Caco-2 (cell line): ENCODE results near the gene TRAPPC5. TPM values are rescaled to one million over a fixed set of nuclear protein-coding genes. Genes with fewer than 3 reads are reported as not detected.

Experiments
- BruUV-seq: library from RNA; stranded (reverse); fragments of 400-500 nt; replicated peaks from 2 replicates; lab custom pipeline; 2021; lab: Mats Ljungman, UMichigan
- CTCF ChIA-PET: fragments of 300-600 bp; sonication (Branson Sonifier 250); formaldehyde crosslinking; loops from one replicate; lab custom pipeline; 2022; ENCODE audit warnings: antibody characterized with exemption; lab: Charles Lee
- POLR2A ChIA-PET: fragments of 300-600 bp; sonication (Branson Sonifier 250); formaldehyde crosslinking; loops from one replicate; lab custom pipeline; 2022; ENCODE audit warnings: antibody characterized with exemption; lab: Charles Lee
- DNase-seq, 2 experiments: peaks; one replicate each; pipeline versions ENCODE4 v3.0.0 to v3.0.0-alpha.2; 2020 to 2022
- H3K27me3 ChIP-seq: replicated peaks from 2 replicates; pipeline ENCODE4 v1.6.0; 2011; ENCODE audit warnings: low read length; ENCODE audit not compliant: control insufficient read depth, insufficient read depth
- H3K36me3 ChIP-seq: 2 replicates; pipeline ENCODE4 v1.5.1; 2011; ENCODE audit warnings: low read length; ENCODE audit not compliant: control insufficient read depth, insufficient read depth
- H3K4me1 ChIP-seq: fragments of 250-450 bp; sonication (Bioruptor Pico); 2 replicates; pipeline ENCODE4 v1.5.1; 2020; ENCODE audit warnings: mild to moderate bottlenecking
- H3K4me3 ChIP-seq: 2 replicates; pipeline ENCODE4 v1.5.1; 2011; ENCODE audit warnings: low read depth, mild to moderate bottlenecking, control low read depth, low read length
- H3K9me3 ChIP-seq: fragments of 250-450 bp; sonication (Bioruptor Pico); 2 replicates; pipeline ENCODE4 v1.5.1; 2020; ENCODE audit warnings: mild to moderate bottlenecking, moderate library complexity
- H3K27ac Mint-ChIP-seq: one replicate; pipeline ENCODE4 v1.8.0; 2022; ENCODE audit warnings: mixed read lengths; ENCODE audit not compliant: unreplicated experiment
- H3K27me3 Mint-ChIP-seq: one replicate; pipeline ENCODE4 v1.8.0; 2022; ENCODE audit warnings: mixed read lengths; ENCODE audit not compliant: insufficient read depth, unreplicated experiment
- H3K36me3 Mint-ChIP-seq: one replicate; pipeline ENCODE4 v1.8.0; 2022; ENCODE audit warnings: mild to moderate bottlenecking, mixed read lengths; ENCODE audit not compliant: insufficient read depth, unreplicated experiment
- H3K4me1 Mint-ChIP-seq: one replicate; pipeline ENCODE4 v1.8.0; 2022; ENCODE audit warnings: low read depth, mixed read lengths; ENCODE audit not compliant: unreplicated experiment
- H3K4me3 Mint-ChIP-seq: one replicate; pipeline ENCODE4 v1.8.0; 2022; ENCODE audit warnings: mild to moderate bottlenecking, moderate library complexity, mixed read lengths; ENCODE audit not compliant: unreplicated experiment
- H3K9me3 Mint-ChIP-seq: one replicate; pipeline ENCODE4 v1.8.0; 2022; ENCODE audit warnings: mixed read lengths; ENCODE audit not compliant: unreplicated experiment
- CTCF ChIP-seq, 2 experiments: fragments of 200-600 bp in 1 of 2; IDR thresholded peaks; 1 replicate in 1 of 2; 2 replicates in 1 of 2; pipeline versions ENCODE4 v1.5.1 to v1.8.0; 2011 to 2022; ENCODE audit warnings: antibody characterized with exemption in 1 of 2, control low read depth in 1 of 2, inconsistent platforms in 1 of 2, low read depth in 1 of 2, low read length in 1 of 2, mild to moderate bottlenecking in 1 of 2, moderate library complexity in 1 of 2; ENCODE audit not compliant: insufficient read depth in 1 of 2, severe bottlenecking in 1 of 2, unreplicated experiment in 1 of 2
- intact Hi-C: fragments of 100-400 bp; cut with micrococcal nuclease; formaldehyde crosslinking; loops from one replicate; pipeline ENCODE4 v1.10.0; 2022; ENCODE audit not compliant: unreplicated experiment
- total RNA-seq: library from RNA; stranded (reverse); gene quantifications from 2 replicates; pipeline ENCODE4 v1.2.3, GENCODE V29; 2022

Gene TRAPPC5
- total RNA-seq, 1 experiment from 2014 or later = 80.3 TPM

DNA sequence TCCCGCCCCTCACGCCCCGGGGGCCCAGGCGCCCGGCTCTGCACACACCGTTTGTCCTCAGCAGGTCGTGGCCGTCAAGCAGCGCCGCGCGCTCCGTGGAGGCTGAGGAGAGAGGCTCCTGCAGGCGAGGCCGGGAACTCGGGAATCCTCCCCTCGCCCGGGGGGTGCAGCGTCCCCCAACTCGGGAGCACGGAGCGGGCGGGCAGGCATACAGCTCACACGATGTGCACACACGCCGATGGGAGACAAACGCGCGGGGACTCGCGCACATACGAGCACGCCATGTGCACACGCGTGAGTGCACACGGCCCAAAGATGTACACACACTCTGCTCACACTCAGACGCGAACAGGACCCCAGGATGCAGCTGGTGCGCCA is 50.6 kb downstream of the TRAPPC5 start:
- no peak overlapping the region for H3K27ac Mint-ChIP-seq
- POLR2A ChIA-PET = no interaction called here
- TF ChIP-seq CTCF (IDR thresholded peaks at IDR 0.05; ENCODE audit: insufficient read depth in 1 of 2, low read depth in 1 of 2, low read length in 1 of 2, severe bottlenecking in 1 of 2, unreplicated experiment in 1 of 2) = no peak
- no peak for DNase-seq
- Histone ChIP-seq H3K4me1 (no peaks in the 10 kb centered on the region), H3K9me3 (no peaks in the 10 kb centered on the region), H3K36me3 (no peaks in the 10 kb centered on the region), H3K27me3 (no peaks in the 10 kb centered on the region), H3K4me3 (no peak overlapping the region)
- intact Hi-C loops = no loop called here
- CTCF ChIA-PET = no interaction called here
- peaks cover 25% of the 10 kb centered on the region for H3K27me3 Mint-ChIP-seq
- peaks cover 12% of the 10 kb centered on the region for H3K4me1 Mint-ChIP-seq
- no peaks in the 10 kb centered on the region for H3K36me3 Mint-ChIP-seq
- H3K9me3 Mint-ChIP-seq = peaks cover 9% of the 10 kb centered on the region
- no peak overlapping the region for H3K4me3 Mint-ChIP-seq
- BruUV-seq = no TSS peak

GRCh38 chr19:7731615-7732014 is 51.0 kb downstream of the TRAPPC5 start:
- Histone ChIP-seq H3K4me1 (no peaks in the 10 kb centered on the region), H3K36me3 (no peaks in the 10 kb centered on the region), H3K27me3 (no peaks in the 10 kb centered on the region), H3K4me3 (no peak overlapping the region), H3K9me3 (no peaks in the 10 kb centered on the region)
- no peak overlapping the region for H3K27ac Mint-ChIP-seq
- DNase-seq = no peak
- intact Hi-C loops = no loop called here
- peaks cover 12% of the 10 kb centered on the region for H3K4me1 Mint-ChIP-seq
- ChIA-PET CTCF (no interaction called here), POLR2A (no interaction called here)
- peaks cover 30% of the 10 kb centered on the region for H3K27me3 Mint-ChIP-seq
- no peaks in the 10 kb centered on the region for H3K36me3 Mint-ChIP-seq
- BruUV-seq = no TSS peak
- no peak for TF ChIP-seq CTCF (IDR thresholded peaks at IDR 0.05; ENCODE audit: insufficient read depth in 1 of 2, low read depth in 1 of 2, low read length in 1 of 2, severe bottlenecking in 1 of 2, unreplicated experiment in 1 of 2)
- no peak overlapping the region for H3K4me3 Mint-ChIP-seq
- peaks cover 9% of the 10 kb centered on the region for H3K9me3 Mint-ChIP-seq

DNA sequence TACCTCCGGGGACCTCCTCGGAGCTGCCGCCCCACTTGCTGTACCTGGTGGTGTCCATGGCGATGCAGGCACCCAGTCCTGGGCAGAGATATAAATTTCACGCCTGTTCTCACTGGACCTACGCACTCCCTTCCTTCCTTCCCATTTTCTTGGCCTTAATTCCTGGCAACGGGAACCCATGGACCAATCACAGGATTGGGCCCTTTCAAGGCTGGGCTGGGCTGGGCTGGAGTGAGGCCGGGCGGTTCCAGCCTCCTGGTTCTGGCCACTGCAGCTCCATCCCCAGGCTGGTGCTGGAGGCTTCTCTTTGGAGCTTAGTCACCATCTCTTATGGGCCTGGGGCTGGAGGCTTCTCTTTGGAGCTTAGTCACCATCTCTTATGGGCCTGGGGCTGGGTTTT is 51.4 kb downstream of the TRAPPC5 start, which contains the start of gene CLEC4G:
Gene CLEC4G, minus strand, starts transcription at position 66 of the 400 bp plus-strand sequence. Its CDS starts 8 bp downstream, at position 58.
- Histone ChIP-seq H3K4me3 (no peak within 1 kb of the TSS), H3K4me1 (no peaks in the 10 kb centered on the region), H3K36me3 (no peaks in the 10 kb centered on the region), H3K27me3 (no peaks in the 10 kb centered on the region), H3K9me3 (no peaks in the 10 kb centered on the region)
- no peak for TF ChIP-seq CTCF (IDR thresholded peaks at IDR 0.05; ENCODE audit: insufficient read depth in 1 of 2, low read depth in 1 of 2, low read length in 1 of 2, severe bottlenecking in 1 of 2, unreplicated experiment in 1 of 2)
- CTCF ChIA-PET = no interaction called here
- Mint-ChIP-seq H3K36me3 (no peaks in the 10 kb centered on the region), H3K4me3 (no peak within 1 kb of the TSS), H3K27me3 (peaks cover 30% of the 10 kb centered on the region), H3K9me3 (peaks cover 7% of the 10 kb centered on the region), H3K4me1 (peaks cover 12% of the 10 kb centered on the region), H3K27ac (no peak within 1 kb of the TSS)
- POLR2A ChIA-PET = no interaction called here
- no TSS peak for BruUV-seq
- no peak for DNase-seq
- intact Hi-C loops = no loop called here
